Mesothelial cell of epicardium (in vitro differentiated cells): ENCODE results near the gene DHPS. TPM values are rescaled to one million over a fixed set of nuclear protein-coding genes. Genes with fewer than 3 reads are reported as not detected.

ENCODE experiments used
- DNase-seq, 2 experiments: peaks; one replicate each; pipeline ENCODE4 v3.0.0; 2021; ENCODE audit warnings: low spot score in 2 of 2; ENCODE audit not compliant: unreplicated experiment in 2 of 2
- H3K27ac Mint-ChIP-seq: 2 replicates; pipeline ENCODE4 v1.8.0; 2021; ENCODE audit warnings: mixed read lengths
- H3K27me3 Mint-ChIP-seq: 2 replicates; pipeline ENCODE4 v1.8.0; 2021; ENCODE audit warnings: low read depth, mixed read lengths
- H3K36me3 Mint-ChIP-seq: 2 replicates; pipeline ENCODE4 v1.8.0; 2021; ENCODE audit warnings: mixed read lengths
- H3K4me1 Mint-ChIP-seq: 2 replicates; pipeline ENCODE4 v1.8.0; 2021; ENCODE audit warnings: mixed read lengths
- H3K4me3 Mint-ChIP-seq: 2 replicates; pipeline ENCODE4 v1.8.0; 2021; ENCODE audit warnings: mild to moderate bottlenecking, moderate library complexity, mixed read lengths
- H3K9me3 Mint-ChIP-seq: 2 replicates; pipeline ENCODE4 v1.8.0; 2021; ENCODE audit warnings: mixed read lengths
- total RNA-seq: library from RNA; stranded (reverse); gene quantifications from 3 replicates; pipeline ENCODE4 v1.2.1, GENCODE V29; 2021
- TF ChIP-seq, protein P1 (sequence below): fragments of 200-600 bp; sonication (generic); IDR thresholded peaks from one replicate; pipeline ENCODE4 v1.5.0; 2021; ENCODE audit warnings: antibody characterized with exemption; ENCODE audit not compliant: unreplicated experiment

The DHPS gene
- total RNA-seq, 1 donor from 2014 or later = 97.0 TPM

DNA sequence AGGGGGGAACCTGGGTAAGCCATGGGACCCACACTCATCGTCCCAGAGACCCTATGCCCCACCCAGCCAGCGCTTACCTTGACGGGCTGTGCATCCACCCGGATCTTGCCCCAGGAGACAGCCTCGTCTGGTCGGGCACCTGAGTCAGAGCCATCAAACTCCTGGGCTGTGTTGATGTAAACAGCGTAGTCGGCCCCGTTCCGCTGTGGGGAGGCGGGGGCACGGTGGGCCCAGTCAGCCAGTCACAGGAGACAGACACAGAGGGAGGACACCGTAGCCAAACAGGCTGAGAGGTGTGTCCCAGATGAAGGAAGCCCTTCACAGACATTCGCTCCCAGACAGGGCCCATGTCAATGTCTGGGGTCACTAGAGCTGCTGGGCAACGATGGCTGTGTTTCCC is 5.7 kb downstream of the DHPS start:
- no peak for DNase-seq
- H3K4me1 Mint-ChIP-seq = peaks cover 3% of the 10 kb centered on the region
- no peak overlapping the region for H3K27ac Mint-ChIP-seq
- no peaks in the 10 kb centered on the region for H3K9me3 Mint-ChIP-seq
- TF ChIP-seq, protein P1, sequence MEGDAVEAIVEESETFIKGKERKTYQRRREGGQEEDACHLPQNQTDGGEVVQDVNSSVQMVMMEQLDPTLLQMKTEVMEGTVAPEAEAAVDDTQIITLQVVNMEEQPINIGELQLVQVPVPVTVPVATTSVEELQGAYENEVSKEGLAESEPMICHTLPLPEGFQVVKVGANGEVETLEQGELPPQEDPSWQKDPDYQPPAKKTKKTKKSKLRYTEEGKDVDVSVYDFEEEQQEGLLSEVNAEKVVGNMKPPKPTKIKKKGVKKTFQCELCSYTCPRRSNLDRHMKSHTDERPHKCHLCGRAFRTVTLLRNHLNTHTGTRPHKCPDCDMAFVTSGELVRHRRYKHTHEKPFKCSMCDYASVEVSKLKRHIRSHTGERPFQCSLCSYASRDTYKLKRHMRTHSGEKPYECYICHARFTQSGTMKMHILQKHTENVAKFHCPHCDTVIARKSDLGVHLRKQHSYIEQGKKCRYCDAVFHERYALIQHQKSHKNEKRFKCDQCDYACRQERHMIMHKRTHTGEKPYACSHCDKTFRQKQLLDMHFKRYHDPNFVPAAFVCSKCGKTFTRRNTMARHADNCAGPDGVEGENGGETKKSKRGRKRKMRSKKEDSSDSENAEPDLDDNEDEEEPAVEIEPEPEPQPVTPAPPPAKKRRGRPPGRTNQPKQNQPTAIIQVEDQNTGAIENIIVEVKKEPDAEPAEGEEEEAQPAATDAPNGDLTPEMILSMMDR = no peak
- peaks cover 31% of the 10 kb centered on the region for H3K36me3 Mint-ChIP-seq
- no peak overlapping the region for H3K4me3 Mint-ChIP-seq
- no peaks in the 10 kb centered on the region for H3K27me3 Mint-ChIP-seq

DNA sequence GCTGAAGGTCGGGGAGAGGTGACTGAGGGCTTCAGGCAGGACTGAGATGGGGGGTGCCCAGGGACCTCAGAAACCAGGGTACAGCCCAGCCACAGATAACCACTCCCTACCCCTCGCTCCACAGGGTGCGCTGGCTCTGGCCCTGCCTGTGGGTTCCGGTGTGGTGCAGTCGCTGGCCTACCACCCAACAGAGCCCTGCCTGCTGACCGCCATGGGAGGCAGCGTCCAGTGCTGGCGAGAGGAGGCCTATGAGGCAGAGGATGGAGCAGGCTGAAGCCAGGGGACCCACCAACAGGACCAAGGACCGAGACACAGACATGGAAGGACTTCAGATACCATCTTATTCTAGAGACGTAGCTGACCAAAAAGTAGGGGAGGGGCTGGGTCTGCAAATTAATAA is 6.3 kb downstream of the DHPS start:
- no peak for DNase-seq
- no peak overlapping the region for H3K27ac Mint-ChIP-seq
- TF ChIP-seq, protein P1 = no peak
- peaks cover 4% of the 10 kb centered on the region for H3K4me1 Mint-ChIP-seq
- H3K9me3 Mint-ChIP-seq = no peaks in the 10 kb centered on the region
- no peaks in the 10 kb centered on the region for H3K27me3 Mint-ChIP-seq
- peaks cover 29% of the 10 kb centered on the region for H3K36me3 Mint-ChIP-seq
- no peak overlapping the region for H3K4me3 Mint-ChIP-seq

DNA sequence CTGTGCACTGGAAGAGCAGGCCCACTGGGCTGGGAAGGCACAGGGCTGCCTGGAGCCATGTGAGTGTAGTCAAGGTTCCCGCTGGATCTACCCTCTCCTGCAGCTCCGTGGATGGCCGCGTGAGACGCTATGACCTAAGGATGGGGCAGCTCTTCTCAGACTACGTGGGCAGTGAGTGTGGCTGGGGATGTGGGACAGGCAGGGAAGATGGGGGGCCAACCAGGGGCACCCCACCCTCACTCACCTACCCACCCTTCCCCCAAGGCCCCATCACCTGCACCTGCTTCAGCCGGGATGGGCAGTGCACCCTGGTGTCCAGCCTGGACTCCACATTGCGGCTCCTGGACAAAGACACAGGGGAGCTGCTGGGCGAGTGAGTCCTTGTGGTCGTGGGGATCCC is 8.9 kb downstream of the DHPS start:
- TF ChIP-seq, protein P1 = no peak
- peaks cover 20% of the 10 kb centered on the region for H3K36me3 Mint-ChIP-seq
- no peaks in the 10 kb centered on the region for H3K27me3 Mint-ChIP-seq
- no peaks in the 10 kb centered on the region for H3K9me3 Mint-ChIP-seq
- H3K4me1 Mint-ChIP-seq = peaks cover 26% of the 10 kb centered on the region
- H3K27ac Mint-ChIP-seq = no peak overlapping the region
- DNase-seq = no peak
- no peak overlapping the region for H3K4me3 Mint-ChIP-seq

DNA sequence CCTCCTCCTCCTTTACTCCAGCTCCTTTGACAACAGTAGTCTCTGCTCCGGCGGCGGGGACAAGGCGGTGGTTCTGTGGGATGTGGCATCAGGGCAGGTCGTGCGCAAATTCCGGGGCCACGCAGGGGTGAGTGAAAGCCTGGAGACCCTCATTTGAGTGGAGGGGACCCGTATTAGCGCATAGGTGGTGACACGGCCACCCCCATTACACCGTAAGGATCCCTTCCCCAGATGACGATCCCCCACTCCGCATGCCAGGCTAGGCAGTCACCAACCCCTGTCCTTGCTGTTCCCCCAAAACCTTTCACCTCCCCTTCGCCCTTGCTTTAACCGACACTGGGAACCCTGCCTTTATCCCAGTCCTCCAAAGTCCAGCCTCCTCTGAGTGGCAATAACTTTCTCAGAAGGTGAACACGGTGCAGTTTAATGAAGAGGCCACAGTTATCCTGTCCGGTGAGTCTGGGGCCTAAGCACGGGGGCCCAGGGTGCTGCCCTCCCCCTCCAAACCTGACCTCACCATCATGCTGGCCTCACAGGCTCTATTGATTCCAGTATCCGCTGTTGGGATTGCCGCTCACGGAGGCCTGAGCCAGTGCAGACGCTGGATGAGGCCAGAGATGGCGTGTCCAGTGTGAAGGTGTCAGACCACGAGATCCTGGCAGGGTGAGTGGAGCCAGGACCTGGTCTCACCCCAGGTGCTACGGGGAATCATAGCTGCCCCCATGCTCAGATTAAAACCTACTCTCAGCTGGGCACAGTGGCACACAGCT is 11.3 kb downstream of the DHPS start:
- peak overlapping the region; percentile 100 for H3K27ac Mint-ChIP-seq
- peak overlapping the region; percentile 99 for H3K4me3 Mint-ChIP-seq
- TF ChIP-seq, protein P1 = no peak
- H3K27me3 Mint-ChIP-seq = no peaks in the 10 kb centered on the region
- peaks cover 42% of the 10 kb centered on the region for H3K4me1 Mint-ChIP-seq
- H3K9me3 Mint-ChIP-seq = no peaks in the 10 kb centered on the region
- no peak for DNase-seq
- peaks cover 13% of the 10 kb centered on the region for H3K36me3 Mint-ChIP-seq

DNA sequence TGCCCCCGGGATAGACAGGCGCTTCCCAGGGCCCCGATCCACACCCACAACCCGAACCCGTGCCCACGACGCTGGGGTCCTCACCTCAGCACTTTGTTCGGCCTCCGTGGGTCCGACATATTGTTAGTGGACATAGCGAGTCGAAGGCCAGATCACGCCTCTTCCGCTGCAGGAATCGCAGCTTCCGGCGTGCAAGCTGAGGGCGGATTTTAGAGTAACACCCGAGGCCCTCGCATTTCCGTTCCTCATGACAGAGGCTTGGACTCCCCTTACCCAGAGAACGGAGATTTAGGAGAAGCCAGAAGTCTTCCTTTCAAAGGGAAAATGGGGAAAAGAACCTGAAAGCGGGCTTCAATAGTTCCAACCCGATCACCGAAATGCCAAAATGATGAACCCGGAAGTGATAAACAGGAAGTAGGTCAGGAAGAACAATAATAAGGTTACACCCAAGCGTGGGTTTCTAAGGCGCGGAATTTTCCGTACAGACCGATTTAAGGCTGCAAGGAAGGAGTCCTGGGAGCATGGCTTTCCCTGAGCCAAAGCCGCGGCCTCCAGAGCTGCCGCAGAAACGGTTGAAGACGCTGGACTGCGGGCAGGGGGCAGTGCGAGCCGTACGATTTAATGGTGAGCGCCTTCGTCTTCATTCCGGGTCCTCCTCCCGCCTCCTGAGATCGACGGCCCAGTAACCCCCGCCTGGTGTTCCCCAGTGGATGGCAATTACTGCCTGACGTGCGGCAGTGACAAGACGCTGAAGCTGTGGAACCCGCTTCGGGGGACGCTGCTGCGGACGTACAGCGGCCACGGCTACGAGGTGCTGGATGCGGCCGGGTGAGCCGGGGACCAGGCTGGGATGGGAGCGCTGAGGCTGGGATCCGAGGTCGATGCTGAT is 12.2 kb downstream of the DHPS start:
- peaks cover 12% of the 10 kb centered on the region for H3K36me3 Mint-ChIP-seq
- no peaks in the 10 kb centered on the region for H3K27me3 Mint-ChIP-seq
- H3K4me3 Mint-ChIP-seq = peak overlapping the region; percentile 99
- peak overlapping the region; percentile 100 for H3K27ac Mint-ChIP-seq
- no peaks in the 10 kb centered on the region for H3K9me3 Mint-ChIP-seq
- H3K4me1 Mint-ChIP-seq = peaks cover 42% of the 10 kb centered on the region
- TF ChIP-seq, protein P1 = no peak
- DNase-seq = peak; percentile 56 to 76
